HK-2 (cell line): ENCODE data around the gene TMIGD2.
A peak's percentile ranks its signal among the peaks of the same experiment; 100 is the strongest.
"Not testable (repeated sequence)": the region's sequence is repeated elsewhere in the genome, so short reads cannot be mapped to it uniquely, and the experiment has no call there.

Experiments
- DNase-seq: peaks from one replicate; pipeline ENCODE4 v3.0.0-alpha.2; 2018; ENCODE audit not compliant: unreplicated experiment

Gene TMIGD2

DNA sequence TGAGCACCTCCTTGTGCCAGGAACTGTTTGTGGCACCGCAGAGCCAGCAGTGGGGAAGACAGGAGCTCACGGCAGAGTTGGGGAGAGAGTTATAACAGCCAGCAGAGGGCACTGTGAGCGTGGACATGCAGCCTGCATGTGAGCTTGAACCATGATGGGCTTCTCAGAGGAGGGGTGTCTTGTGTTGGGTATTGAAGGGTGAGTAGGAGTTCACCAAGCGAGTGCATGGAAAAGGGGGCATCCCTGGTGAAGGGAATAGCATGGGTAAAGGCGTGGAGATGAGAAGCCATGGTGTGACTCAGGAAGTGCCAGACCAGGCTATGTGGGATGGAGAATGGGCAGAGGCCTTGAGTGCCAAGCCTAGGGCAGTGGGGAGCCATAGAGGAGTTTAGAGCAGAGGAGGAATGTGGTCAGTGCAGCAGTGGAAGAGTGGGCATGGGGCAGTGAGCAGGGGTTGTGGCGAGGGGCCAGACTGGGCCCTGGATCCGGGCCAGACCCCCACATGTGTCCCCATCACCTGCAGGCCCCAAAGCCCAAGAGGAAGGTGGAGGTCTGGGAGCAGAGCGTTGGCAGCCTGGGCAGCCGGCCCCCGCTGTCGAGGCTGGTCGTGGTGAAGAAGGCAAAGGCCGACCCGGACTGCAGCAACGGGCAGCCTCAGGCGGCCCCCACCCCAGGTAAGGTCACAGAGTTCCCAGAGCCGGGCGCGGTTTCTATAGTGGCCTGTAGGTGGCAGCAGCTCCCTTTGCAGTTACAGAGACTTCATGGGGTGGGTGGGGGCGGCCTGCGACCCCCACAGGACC is 34.9 kb downstream of the TMIGD2 start:
- peak; percentile 45 for DNase-seq

DNA sequence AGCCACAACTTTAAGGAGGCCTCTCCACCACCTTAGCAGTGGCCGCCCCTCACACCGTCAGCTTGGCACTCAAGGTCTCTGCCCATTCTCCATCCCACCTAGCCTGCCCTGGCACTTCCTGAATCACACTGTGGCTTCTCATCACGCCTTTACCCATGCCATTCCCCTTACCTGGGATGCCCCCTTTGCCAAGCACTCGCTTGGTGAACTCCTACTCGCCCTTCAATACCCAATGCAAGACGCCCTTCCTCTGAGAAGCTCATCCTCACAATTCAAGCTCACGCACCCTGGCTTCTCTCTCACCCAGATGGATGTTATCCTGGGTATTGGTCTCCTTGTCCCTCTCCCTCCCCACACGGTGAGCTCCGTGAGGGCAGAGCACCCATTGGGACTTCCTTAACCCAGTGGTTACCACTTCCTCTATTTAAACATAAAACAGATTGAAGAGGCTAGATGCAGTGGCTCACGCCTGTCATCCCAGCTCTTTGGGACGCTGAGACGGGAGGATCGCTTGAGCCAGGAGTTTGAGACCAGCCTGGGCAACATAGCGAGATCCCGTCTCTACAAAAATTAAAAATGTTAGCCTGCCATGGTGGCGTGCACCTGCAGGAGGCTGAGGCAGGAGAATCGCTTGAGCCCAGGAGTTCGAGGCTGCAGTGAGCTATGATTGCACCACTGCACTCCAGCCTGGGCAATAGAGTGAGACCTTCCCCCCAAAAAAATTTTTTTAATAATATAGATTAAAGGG is 35.8 kb downstream of the TMIGD2 start:
- no peak for DNase-seq

DNA sequence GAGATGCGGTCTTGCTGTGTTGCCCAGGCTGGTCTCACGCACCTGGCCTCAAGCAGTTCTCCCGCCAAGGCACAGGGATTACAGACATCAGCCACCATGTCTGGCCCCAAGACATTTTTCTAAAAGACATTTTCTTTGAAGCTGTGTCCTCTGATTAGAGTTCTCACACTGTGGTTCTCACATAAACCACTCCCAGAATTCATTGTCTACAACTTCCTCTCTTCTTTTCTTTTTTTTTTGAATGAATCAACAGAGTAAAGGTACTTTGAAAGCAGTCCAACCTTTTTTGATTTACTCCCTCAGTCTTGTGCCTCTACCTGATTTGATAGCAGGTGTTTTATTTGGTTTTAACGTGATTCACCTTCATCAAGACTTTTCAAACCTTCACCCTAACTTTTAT is 37.4 kb downstream of the TMIGD2 start:
- DNase-seq = no peak

DNA sequence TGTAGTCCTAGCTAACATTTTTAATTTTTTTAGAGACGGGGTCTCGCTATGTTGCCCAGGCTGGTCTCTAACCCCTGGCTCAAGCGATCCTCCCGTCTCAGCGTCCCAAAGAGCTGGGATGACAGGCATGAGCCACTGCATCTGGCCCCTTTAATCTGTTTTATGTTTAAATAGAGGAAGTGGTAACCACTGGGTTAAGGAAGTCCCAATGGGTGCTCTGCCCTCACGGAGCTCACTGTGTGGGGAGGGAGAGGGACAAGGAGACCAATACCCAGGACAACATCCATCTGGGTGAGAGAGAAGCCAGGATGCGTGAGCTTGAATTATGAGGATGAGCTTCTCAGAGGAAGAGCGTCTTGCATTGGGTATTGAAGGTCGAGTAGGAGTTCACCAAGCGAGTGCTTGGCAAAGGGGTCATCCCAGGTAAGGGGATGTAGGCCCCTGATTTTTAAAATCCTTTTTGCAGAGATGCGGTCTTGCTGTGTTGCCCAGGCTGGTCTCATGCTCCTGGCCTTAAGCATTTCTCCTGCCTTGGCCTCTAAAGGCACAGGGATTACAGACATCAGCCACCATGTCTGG is 41.5 kb downstream of the TMIGD2 start:
- DNase-seq = no peak

DNA sequence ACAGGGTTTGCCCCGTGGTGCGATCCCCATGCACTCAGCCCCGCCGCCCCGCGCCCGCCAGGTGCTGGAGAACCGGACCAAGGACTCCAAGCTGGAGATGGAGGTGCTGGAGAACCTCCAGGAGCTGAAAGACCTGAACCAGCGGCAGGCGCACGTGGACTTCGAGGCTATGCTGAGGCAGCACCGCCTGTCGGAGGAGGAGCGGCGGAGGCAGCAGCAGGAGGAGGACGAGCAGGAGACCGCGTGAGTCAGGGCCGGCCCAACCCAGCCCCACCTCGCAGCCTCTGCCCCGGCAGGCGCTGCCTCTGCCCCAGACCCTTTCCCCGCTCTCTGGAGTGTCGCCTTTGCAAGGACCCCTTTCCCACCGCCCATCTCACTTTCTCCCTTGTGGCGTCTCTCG is 44.0 kb downstream of the TMIGD2 start:
- DNase-seq = no peak

DNA sequence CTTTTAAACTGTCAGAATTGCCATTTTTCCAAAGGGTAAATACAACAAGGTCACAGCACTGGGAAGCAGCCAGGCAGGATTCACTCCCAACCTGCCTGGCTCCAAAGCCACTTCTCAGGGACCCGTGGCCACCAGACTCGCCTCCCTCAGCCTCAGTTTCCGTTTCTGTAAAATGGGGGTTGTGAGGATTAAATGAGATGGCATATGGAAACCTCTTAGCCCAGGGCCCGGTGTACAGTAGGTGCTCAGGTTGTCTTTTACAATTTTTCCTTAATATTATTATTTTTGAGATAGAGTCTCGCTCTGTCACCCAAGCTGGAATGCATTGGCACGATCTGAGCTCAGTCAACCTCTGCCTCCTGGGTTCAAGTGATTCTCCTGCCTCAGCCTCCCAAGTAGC is 45.2 kb downstream of the TMIGD2 start:
- no peak for DNase-seq

DNA sequence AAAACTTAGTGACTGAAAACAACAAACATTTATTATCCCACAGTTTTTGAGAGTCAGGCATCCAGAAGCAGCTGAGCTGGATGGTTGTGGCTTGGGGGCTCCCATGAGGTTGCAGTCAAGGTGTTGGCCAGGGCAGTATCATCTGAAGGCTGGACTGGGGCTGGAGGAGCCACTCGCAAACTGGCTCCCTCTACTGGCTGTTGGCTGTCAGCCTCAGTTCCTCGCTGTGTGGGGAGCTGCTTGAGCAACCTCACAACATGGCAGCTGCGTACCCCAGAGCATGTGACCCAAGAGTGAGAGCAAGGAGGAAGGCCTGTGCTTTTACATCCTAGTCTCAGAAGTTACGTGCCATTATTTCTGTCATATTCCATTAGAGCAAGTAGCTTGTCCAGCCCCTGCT is 45.6 kb downstream of the TMIGD2 start:
- no peak for DNase-seq

DNA sequence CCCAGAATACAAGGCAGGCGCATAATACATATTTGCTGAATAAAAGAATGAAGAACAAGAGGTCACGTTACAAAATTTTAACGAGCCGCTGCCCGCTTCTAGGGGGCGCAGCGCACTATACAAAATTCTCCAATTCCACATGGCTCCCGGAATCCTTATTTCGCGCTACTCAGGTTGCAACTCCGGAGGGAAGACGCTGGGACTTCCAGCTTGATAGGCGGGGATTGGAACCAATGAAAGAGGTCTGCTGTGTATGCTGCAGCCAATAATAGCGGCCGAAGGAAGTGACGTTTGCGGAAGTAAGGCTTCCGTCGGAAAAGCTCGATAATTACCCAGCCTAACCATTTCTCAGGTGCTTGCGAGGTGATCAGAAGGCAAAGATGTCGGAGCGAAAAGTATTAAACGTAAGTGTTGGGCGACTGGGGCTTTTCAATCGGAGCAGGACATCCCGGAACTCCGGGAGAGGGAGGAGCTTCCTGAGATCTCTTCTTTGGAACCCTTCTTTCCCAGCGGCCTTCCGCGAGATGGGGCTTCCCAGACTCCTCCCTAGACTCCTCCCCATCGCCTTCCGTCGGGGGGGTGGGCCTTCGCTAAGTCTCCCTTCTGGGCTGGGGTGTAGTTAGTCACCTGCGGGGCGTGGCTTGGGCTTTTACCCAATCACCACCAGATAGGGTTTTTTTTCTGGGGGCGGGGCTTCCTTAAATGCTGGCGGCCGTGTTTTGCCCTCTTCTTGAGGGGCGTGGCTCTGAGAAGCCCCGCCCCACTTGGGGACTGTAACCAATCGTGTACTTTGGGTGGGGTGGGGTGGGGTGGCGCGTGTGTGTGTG is 55.2 kb downstream of the TMIGD2 start, which contains the start of gene YJU2:
Gene YJU2 (plus strand): TSS at position 314 of the 827 bp plus-strand sequence. CDS start 67 bp downstream, at position 381.
- DNase-seq = peak; percentile 98

DNA sequence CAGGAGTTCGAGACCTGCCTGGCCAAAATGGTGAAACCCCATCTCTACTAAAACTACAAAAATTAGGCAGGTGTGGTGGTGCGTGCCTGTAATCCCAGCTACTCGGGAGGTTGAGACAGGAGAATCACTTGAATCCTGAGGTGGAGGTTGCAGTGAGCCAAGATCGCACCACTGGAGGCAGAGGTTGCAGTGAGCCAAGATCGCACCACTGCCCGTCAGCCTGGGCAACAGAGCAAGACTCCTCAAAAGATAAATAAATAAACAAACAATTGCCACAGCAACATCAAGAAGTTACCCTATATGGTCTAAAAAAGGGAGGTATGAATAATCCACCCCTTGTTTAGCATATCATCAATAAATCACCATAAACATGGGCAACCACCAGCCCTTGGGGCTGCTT is 56.3 kb downstream of the TMIGD2 start:
- DNase-seq = not testable (repeated sequence)
